Astrocyte of the spinal cord (primary cell): ENCODE data around the gene UROS.
A peak's percentile ranks its signal among the peaks of the same experiment; 100 is the strongest.

Experiments
- DNase-seq: peaks from one replicate; pipeline ENCODE4 v3.0.0; 2011; ENCODE audit warnings: low read depth, low spot score
- H3K4me3 ChIP-seq: 2 replicates; pipeline ENCODE4 v1.5.1; 2011; ENCODE audit warnings: low read depth, mild to moderate bottlenecking, low read length, moderate library complexity
- CTCF ChIP-seq: IDR thresholded peaks from 2 replicates; pipeline ENCODE4 v1.5.1; 2012; ENCODE audit warnings: low read depth, mild to moderate bottlenecking, low read length, inconsistent platforms
- in situ Hi-C: cut with HindIII; loops from 2 replicates; pipeline ENCODE4 v1.10.0; 2017; ENCODE audit warnings: low sequenced_read_pairs

UROS gene

GRCh38 chr10:125846894-125847293 is 23.8 kb upstream of the UROS start:
- in situ Hi-C loops, result no loop called here
- no peak for DNase-seq
- no peak for TF ChIP-seq CTCF
- H3K4me3 ChIP-seq, result no peak overlapping the region

GRCh38 chr10:125845617-125846016 is 22.6 kb upstream of the UROS start:
- no peak overlapping the region for H3K4me3 ChIP-seq
- TF ChIP-seq CTCF, result no peak
- DNase-seq, result no peak
- in situ Hi-C loops, result no loop called here

- H3K4me3 ChIP-seq, result no peak overlapping the region
- no peak for DNase-seq
- in situ Hi-C loops, result no loop called here
- no peak for TF ChIP-seq CTCF
Measured at GRCh38 chr10:125844751-125845221, 21.7 kb upstream of the UROS start.

- no peak for DNase-seq
- in situ Hi-C loops, result no loop called here
- TF ChIP-seq CTCF, result no peak
- H3K4me3 ChIP-seq, result no peak overlapping the region
Measured at GRCh38 chr10:125843603-125844329, 20.7 kb upstream of the UROS start.

- H3K4me3 ChIP-seq, result no peak overlapping the region
- no peak for TF ChIP-seq CTCF
- in situ Hi-C loops, result no loop called here
- DNase-seq, result peak; percentile 27
Measured at GRCh38 chr10:125840955-125841354, 17.9 kb upstream of the UROS start.

- no peak for DNase-seq
- in situ Hi-C loops, result no loop called here
- no peak overlapping the region for H3K4me3 ChIP-seq
- no peak for TF ChIP-seq CTCF
Measured at GRCh38 chr10:125840406-125840805, 17.3 kb upstream of the UROS start.
